Measurements from ENCODE around the gene CBX8. TPM values are rescaled to one million over a fixed set of nuclear protein-coding genes. Genes with fewer than 3 reads are reported as not detected.
A peak's percentile ranks its signal among the peaks of the same experiment; 100 is the strongest.

CBX8 gene
- total and polyA plus RNA-seq, 2 of the 8 experiments (the other 6 are each of a cell fraction or from before 2014, with no cell fraction given): 0.09 to 2.1 TPM

GRCh38 chr17:79806863-79807720 lies 10.2 kb upstream of the CBX8 start:
- Histone ChIP-seq H3K4me1 (replicated peaks in 1 of 4; ENCODE audit: control insufficient read depth in 3 of 4, insufficient read depth in 4 of 4, low read length in 3 of 4) (peaks cover 0 to 53% (median 45%) of the 10 kb centered on the region in 4 experiments; a peak in 6 of 7 replicates), H2BK5ac (ENCODE audit: low read depth, low read length) (peak overlapping the region; percentile 2; the same call in 1 of the 2 replicates), H2AK5ac (ENCODE audit: low read depth, low read length) (peak overlapping the region; percentile 99), H4K91ac (replicated peaks; ENCODE audit: insufficient read length, low read length) (peak overlapping the region; percentile 1), H3K4ac (replicated peaks; ENCODE audit: insufficient read length, low read depth, low read length) (peak overlapping the region; percentile 34), H3K9me3 (ENCODE audit: insufficient read depth in 2 of 2, low read depth in 1 of 2, low read length in 1 of 2) (peaks cover 0 to 7% of the 10 kb centered on the region in 2 experiments; a peak in 3 of 4 replicates), H3K56ac (replicated peaks; ENCODE audit: insufficient read length, low read depth, low read length) (no peak overlapping the region), H3K36me3 (ENCODE audit: control insufficient read depth in 2 of 4, insufficient read depth in 4 of 4, low read length in 3 of 4) (peaks cover 0 to 5% (median 0%) of the 10 kb centered on the region in 4 experiments; a peak in 1 of 8 replicates), H3K79me1 (ENCODE audit: low read depth, low read length) (no peaks in the 10 kb centered on the region), H3K9ac (replicated peaks in 1 of 4; ENCODE audit: extremely low read depth in 1 of 4, low read depth in 3 of 4, low read length in 3 of 4) (no peak overlapping the region), H3K79me2 (ENCODE audit: control insufficient read depth in 1 of 2, insufficient read depth in 2 of 2, low read length in 2 of 2) (no peaks in the 10 kb centered on the region), H3K18ac (ENCODE audit: extremely low read depth, low read length) (no peak overlapping the region), H3K23me2 (ENCODE audit: low read depth, low read length) (peaks cover 5% of the 10 kb centered on the region), H4K8ac (ENCODE audit: extremely low read depth, insufficient read depth, low read length) (no peak overlapping the region), H4K5ac (ENCODE audit: insufficient read length, low read depth, low read length) (no peak overlapping the region), H2BK120ac (replicated peaks; ENCODE audit: low read depth, low read length) (no peak overlapping the region), H4K20me1 (replicated peaks in 1 of 2; ENCODE audit: control insufficient read depth in 1 of 2, insufficient read depth in 2 of 2, low read length in 2 of 2) (peaks cover 0 to 39% of the 10 kb centered on the region in 2 experiments), H2BK12ac (ENCODE audit: low read depth, low read length) (peak overlapping the region; percentile 94), H3K4me3 (ENCODE audit: extremely low read depth in 1 of 4, insufficient read depth in 2 of 4, low read depth in 3 of 4, low read length in 4 of 4) (no peak overlapping the region), H3K14ac (ENCODE audit: insufficient read length) (no peak overlapping the region), H3K23ac (ENCODE audit: insufficient read length) (no peak overlapping the region), H2AFZ (ENCODE audit: low read length) (no peak overlapping the region), H2BK15ac (ENCODE audit: low read length) (peak overlapping the region; percentile 37; the same call in 1 of the 2 replicates), H3K27ac (ENCODE audit: low read depth, low read length) (no peak overlapping the region), H3K27me3 (replicated peaks in 1 of 4; ENCODE audit: control insufficient read depth in 3 of 4, extremely low read depth in 1 of 4, insufficient read depth in 3 of 4, low read length in 3 of 4) (peaks cover 84 to 96% (median 96%) of the 10 kb centered on the region in 4 experiments), H3K4me2 (ENCODE audit: insufficient read depth in 1 of 2, low read depth in 2 of 2, low read length in 2 of 2) (peak overlapping the region in 1 of 2 experiments; percentile 43; a peak in 3 of 4 replicates), H2BK20ac (ENCODE audit: low read length) (peak overlapping the region; percentile 93)
- no peak for FAIRE-seq
- 51% methylated on average over 13 of the region's 13 CpGs; no CpG with 5 or more reads in 1 of the 2 experiments for WGBS, 2 experiments (ENCODE audit: extremely low coverage in 1 of 2, insufficient coverage in 1 of 2, insufficient read length in 1 of 2, insufficient replicate concordance in 2 of 2, low coverage in 1 of 2, low lambda C conversion rate in 2 of 2, missing lambda C conversion rate in 1 of 2)
- no peak for DNase-seq (ENCODE audit: low read depth in 1 of 2, low spot score in 2 of 2)
- CTCF ChIA-PET (ENCODE audit: partially characterized antibody): interaction anchor here (0.5 to 19.1 kb wide), 29 partner anchors 10 to 1699 kb away, joined by 3 to 576 read pairs (median 5); partner anchors contain the start of genes CBX4 and CBX8
- POLR2A ChIA-PET (ENCODE audit: partially characterized antibody): interaction anchor here (0.8 to 24.0 kb wide), 8 partner anchors 10 to 185 kb away, joined by 3 to 374 read pairs (median 7); partner anchors contain the start of genes CBX2, CBX4 and CBX8
- TF ChIP-seq RAD21 (IDR thresholded peaks at IDR 0.05 in 1 of 2, conservative IDR thresholded peaks at IDR 0.05 in 1 of 2; ENCODE audit: low read depth in 2 of 2, low read length in 2 of 2) (0 out of 4 replicates have a peak, but pooled peaks of 1 of the 2 experiments have one; percentile 18), EP300 (IDR thresholded peaks at IDR 0.05; ENCODE audit: borderline replicate concordance in 1 of 2, low read depth in 2 of 2, low read length in 2 of 2) (no peak), CTCF (IDR thresholded peaks at IDR 0.05; ENCODE audit: control extremely low read depth in 1 of 3, insufficient read depth in 1 of 3, low read depth in 1 of 3, low read length in 3 of 3) (peak in 1 of 3 experiments; percentile 16; a peak in 1 of 4 replicates)

All from H1 (cell line).